HuH-7 (cell line): ENCODE measurements around the gene SART1.
"Not testable (repeated sequence)": the region's sequence is repeated elsewhere in the genome, so short reads cannot be mapped to it uniquely, and the experiment has no call there.

Experiments
- DNase-seq: peaks from one replicate; pipeline ENCODE4 v3.0.0; 2011; ENCODE audit warnings: low spot score

Gene SART1

GRCh38 chr11:65934014-65934413 is 27.5 kb upstream of the SART1 start:
- DNase-seq = no peak

GRCh38 chr11:65937766-65938165 is 23.8 kb upstream of the SART1 start:
- DNase-seq = no peak

GRCh38 chr11:65941720-65942310 is 19.7 kb upstream of the SART1 start:
- no peak for DNase-seq

- DNase-seq = no peak
Observed at GRCh38 chr11:65942531-65942930, 19.0 kb upstream of the SART1 start.

- DNase-seq = no peak
Observed at GRCh38 chr11:65944191-65944590, 17.3 kb upstream of the SART1 start.

GRCh38 chr11:65944767-65945166 is 16.8 kb upstream of the SART1 start:
- DNase-seq = no peak

DNA sequence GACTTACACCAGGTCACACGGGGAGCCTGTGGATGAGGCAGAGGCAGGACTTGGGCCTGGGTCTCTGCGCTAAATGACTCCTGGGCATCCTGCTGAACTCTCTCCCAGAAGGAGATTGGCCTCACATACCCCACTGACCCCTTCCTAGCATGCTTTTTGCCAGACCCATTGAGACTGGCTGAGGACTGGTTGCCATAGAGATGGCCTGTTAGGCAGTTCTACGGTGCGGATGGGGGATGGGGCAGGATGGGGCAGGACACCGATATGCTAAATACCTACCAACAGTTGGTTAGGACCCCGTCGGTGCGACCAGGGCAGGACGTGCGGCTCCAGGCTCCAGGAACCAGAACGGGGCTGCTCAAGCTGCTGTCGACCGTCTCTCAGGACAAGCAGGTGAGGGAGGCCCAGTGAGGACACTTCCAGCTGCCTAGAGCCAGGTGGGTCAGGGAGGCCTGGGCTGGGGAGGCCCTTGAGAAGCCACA is 16.1 kb upstream of the SART1 start, which contains the start of gene TSGA10IP:
TSS of gene TSGA10IP (plus strand) at position 51 of the 482 bp plus-strand sequence. CDS start at position 247, 196 bp downstream.
- DNase-seq = no peak

DNA sequence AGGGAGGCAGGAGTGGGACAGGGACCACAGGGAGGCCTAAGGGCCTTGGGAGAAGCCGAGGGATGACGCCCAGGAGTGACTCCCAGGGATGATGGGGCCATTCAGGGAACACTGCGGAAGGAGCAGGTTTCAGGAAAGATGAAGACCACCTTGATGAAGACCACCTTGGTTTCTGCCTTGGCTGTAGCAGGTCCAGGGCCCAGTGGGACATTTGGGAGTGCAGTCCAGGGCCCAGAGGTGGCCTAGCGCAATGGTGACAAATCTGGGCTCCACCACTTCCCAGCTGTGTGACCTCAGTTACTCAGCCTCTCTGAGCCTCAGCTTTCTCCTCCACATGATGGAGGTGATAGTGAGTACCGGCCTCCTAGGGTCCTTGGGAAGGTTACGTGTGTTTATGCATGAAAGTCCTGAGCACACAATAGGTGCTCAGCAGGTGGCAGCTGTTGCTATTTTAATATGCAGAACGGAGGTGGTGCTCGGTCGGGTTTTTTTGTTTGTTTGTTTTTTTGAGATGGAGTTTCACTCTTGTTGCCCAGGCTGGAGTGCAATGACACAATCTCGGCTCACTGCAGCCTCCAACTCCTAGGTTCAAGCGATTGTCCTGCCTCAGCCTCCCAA is 15.5 kb upstream of the SART1 start:
- DNase-seq = no peak

GRCh38 chr11:65946655-65947054 is 14.9 kb upstream of the SART1 start:
- no peak for DNase-seq

GRCh38 chr11:65947133-65947532 is 14.4 kb upstream of the SART1 start:
- DNase-seq = no peak

- DNase-seq = no peak
Observed at GRCh38 chr11:65947603-65948125, 13.9 kb upstream of the SART1 start.

DNA sequence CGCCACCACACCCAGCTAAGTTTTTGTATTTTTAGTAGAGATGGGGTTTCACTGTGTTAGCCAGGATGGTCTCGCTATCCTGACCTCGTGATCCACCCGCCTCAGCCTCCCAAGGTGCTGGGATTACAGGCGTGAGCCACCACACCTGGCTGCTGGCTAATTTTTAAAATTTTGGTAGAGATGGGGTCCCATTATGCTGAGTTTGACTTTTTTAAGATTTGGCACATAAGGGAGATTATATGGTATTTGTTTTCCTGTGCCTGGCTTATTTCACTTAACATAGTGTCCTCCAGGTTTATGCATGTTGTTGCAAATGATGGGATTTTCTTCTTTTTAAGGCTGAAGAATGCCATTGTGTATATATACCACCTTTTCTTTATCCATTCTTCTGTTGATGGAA is 10.8 kb upstream of the SART1 start:
- DNase-seq = not testable (repeated sequence)

- DNase-seq = not testable (repeated sequence)
Observed at GRCh38 chr11:65951641-65952040, 9.9 kb upstream of the SART1 start.

DNA sequence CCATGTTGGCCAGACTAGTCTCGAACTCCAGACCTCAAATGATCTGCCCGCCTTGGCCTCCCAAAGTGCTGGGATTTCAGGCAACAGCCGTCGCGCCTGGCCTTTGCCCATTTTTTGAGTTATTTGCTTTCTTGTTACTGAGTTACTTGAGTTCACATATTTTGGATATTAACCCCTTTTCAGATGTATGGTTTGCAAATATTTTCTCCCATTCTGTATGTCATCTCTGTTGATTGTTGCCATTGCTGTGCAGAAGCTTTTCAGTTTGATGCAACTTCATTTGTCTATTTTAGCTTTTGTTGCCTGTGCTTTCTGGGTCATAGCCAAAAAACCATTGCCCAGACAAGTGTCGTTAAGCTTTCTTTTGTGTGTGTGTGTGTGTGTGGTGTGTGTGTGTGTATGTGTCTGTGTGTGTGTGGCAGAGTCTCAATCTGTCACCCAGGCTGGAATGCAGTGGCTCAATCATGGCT is 9.4 kb upstream of the SART1 start:
- DNase-seq = no peak

DNA sequence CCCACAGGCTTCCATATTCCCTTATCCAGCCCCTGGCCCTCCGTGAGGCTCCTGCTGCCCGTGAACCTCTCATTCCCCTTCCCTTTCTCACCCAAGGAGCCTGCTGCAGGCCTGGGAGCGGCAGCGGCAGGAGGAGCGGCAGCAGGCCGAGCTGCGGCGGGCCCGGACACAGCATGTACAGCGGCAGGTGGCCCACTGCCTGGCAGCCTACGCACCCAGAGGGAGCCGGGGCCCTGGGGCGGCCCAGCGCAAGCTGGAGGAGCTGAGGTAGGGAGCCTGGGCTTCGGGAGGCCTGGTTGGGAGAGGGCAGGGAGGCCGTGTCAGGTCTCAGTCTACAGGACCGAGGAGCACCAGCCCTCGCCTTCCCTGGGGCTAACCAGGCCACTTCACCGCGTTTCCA is 8.1 kb upstream of the SART1 start:
- no peak for DNase-seq

DNA sequence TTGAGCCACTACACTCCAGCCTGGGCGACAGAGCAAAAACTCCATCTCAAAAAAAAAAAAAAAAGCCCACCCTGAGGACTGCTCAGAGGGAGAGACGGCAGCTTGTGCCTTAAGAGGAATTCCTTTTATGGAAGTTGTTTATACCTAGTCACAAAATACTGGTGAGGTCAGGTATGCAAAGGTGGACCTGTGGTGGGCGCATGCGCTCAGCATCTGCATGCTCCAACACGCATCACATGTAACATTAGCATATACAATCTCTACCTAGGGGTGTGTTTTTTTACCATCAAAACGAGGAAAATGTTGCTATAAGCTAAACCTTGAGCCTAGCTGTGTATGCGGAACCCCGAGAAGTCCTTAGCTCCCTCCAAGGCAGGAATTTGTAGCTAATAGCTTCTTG is 6.8 kb upstream of the SART1 start:
- DNase-seq = no peak

DNA sequence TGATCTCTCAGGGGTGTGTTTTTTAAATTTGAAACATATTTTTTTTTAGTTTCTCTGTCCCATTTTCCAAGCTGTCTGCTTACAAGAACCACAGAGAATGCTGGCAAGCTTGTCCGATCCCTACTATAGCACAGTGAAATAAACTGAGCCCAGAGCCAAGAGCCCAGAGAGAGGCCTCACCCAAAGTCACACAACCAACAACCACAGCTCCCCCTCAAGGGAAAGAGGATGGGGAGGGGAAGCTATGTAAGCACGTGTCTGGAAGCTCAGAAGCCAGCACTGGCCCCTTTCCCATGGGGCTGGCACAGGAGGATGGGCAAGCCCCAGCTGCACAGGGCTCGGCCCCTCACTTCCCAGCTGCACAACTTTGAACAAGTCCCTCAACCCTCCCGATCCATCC is 3.2 kb upstream of the SART1 start:
- DNase-seq = no peak

DNA sequence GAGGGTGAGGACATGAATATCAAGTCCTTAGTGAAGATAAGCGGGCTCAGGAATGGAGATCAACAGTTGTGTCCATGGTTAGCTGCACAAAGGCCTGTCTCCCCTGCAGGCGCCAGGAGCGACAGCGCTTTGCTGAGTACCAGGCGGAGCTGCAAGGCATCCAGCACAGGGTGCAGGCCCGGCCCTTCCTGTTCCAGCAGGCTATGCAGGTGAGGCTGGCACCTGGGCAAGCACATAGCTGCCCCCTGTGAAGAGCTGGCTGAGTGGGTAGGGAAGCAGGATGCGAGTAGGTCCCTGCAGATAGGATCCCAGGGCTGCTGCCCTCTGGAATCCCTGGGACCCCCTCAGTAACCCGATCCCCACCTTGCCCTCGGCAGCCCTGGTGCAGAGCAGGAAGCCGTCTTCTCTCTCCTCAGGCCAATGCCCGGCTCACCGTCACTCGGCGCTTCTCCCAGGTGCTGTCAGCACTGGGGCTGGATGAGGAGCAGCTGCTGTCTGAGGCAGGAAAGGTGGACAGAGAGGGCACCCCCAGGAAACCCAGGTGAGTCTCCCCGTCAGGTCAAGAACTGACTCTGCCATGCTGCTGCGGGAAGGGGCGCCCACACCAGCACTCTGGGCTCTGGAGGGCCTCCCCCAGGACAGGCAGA is 2.6 kb upstream of the SART1 start:
- no peak for DNase-seq

DNA sequence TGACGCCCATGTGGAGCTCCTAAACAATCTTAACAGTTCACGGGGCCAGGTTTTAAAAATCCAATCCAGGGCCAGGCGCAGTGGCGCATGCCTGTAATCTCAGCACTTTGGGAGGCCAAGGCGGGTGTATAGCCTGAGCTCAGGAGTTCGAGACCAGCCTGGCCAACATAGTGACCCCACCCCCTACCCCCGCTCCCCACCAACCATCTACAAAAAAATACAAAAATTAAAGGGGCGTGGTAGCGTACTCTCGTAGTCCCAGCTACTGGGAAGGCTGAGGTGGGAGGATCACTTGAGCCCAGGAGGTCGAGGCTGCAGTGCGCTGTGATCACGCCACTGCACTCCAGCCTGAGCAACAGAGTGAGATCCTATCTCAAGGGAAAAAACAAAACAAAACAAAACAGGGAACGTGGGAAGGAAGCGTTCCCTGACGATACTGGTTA is 689 bp upstream of the SART1 start:
- no peak for DNase-seq

DNA sequence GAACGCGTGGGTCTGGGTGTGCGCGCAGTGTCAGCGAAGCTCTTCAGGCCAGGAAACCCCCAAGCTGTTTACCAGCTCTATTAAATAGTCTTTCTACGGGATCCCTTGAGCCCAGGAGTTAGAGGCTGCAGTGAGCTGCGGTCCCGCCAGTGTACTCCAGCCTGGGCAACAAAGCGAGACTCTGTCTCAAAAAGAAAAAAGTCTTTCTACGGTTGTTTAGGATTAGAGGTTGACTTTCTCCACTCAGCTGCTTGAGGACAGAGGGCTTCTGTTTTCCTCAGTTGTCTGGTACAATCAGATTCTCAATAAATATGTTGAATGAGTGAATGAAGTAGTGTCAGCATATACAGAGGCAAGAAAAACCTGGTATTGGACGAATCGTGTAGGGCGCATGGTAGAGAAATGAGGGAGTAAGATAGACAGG is 619 bp downstream of the SART1 start:
- DNase-seq = no peak

GRCh38 chr11:65964906-65965305 is 3.4 kb downstream of the SART1 start:
- no peak for DNase-seq

DNA sequence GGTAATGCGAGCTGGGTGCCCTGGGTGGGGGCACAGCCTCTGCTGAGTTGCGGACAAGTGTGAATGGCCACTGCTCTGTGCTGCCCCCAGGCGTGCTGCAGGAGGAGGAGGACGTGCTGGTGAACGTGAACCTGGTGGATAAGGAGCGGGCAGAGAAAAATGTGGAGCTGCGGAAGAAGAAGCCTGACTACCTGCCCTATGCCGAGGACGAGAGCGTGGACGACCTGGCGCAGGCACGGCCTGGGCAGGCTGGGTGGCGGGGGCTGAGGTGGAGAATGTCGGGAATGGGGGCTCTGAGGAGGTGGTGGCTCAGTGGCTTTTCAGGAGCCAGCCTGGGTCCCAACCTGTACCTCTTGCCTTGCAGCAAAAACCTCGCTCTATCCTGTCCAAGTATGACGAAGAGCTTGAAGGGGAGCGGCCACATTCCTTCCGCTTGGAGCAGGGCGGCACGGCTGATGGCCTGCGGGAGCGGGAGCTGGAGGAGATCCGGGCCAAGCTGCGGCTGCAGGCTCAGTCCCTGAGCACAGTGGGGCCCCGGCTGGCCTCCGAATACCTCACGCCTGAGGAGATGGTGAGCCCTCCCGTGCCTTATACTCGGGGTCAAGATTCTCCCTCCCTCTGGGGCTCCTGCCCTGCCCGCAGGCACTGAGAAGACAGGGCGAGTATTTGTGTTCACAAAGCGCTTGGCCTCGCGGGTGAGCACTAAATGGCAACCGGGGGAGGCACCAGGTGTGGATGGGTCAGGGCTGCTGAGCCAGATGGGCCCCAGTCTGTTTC is 4.6 kb downstream of the SART1 start:
- DNase-seq = no peak
